ENCODE data around the gene SFTPB. TPM values are rescaled to one million over a fixed set of nuclear protein-coding genes. Genes with fewer than 3 reads are reported as not detected.
"Not testable (repeated sequence)": the region's sequence is repeated elsewhere in the genome, so short reads cannot be mapped to it uniquely, and the experiment has no call there.

The SFTPB gene
- total RNA-seq, 2 donors from 2014 or later = not detected

GRCh38 chr2:85651097-85651496, 16.9 kb downstream of the SFTPB start:
- DNase-seq (ENCODE audit: low spot score in 2 of 2) (no peak), ATAC-seq (no peak)
- Mint-ChIP-seq H3K9me3 (no peaks in the 10 kb centered on the region), H3K27ac (peak overlapping the region in 1 of 2 donors; percentile 68), H3K36me3 (peaks cover 12 to 15% of the 10 kb centered on the region in 2 donors)

- H3K36me3 Mint-ChIP-seq = peaks cover 12 to 15% of the 10 kb centered on the region in 2 donors
- ATAC-seq (no peak), DNase-seq (ENCODE audit: low spot score in 2 of 2) (no peak)
- H3K27ac Mint-ChIP-seq = no peak overlapping the region
- no peaks in the 10 kb centered on the region for H3K9me3 Mint-ChIP-seq
Measured at GRCh38 chr2:85650456-85650855, 17.5 kb downstream of the SFTPB start.

GRCh38 chr2:85649201-85650190, 18.5 kb downstream of the SFTPB start:
- Mint-ChIP-seq H3K27ac (peak overlapping the region in 1 of 2 donors; percentile 24), H3K36me3 (peaks cover 12 to 15% of the 10 kb centered on the region in 2 donors), H3K9me3 (no peaks in the 10 kb centered on the region)
- no peak for DNase-seq (ENCODE audit: low spot score in 2 of 2)
- ATAC-seq = no peak

GRCh38 chr2:85648619-85649018, 19.4 kb downstream of the SFTPB start:
- Mint-ChIP-seq H3K9me3 (no peaks in the 10 kb centered on the region), H3K36me3 (peaks cover 12 to 15% of the 10 kb centered on the region in 2 donors), H3K27ac (peak overlapping the region; percentile 29 to 62)
- peak in 1 of 2 donors; percentile 22 for DNase-seq (ENCODE audit: low spot score in 2 of 2)
- peak in 1 of 2 donors; percentile 54 for ATAC-seq

- Mint-ChIP-seq H3K27ac (peak overlapping the region; percentile 29 to 56), H3K9me3 (no peaks in the 10 kb centered on the region), H3K36me3 (peaks cover 12 to 15% of the 10 kb centered on the region in 2 donors)
- DNase-seq (ENCODE audit: low spot score in 2 of 2) (no peak), ATAC-seq (no peak)
Measured at GRCh38 chr2:85647823-85648526, 20.0 kb downstream of the SFTPB start.

GRCh38 chr2:85646166-85646565, 21.8 kb downstream of the SFTPB start:
- Mint-ChIP-seq H3K27ac (no peak overlapping the region), H3K36me3 (peaks cover 22 to 33% of the 10 kb centered on the region in 2 donors), H3K9me3 (no peaks in the 10 kb centered on the region)
- DNase-seq (ENCODE audit: low spot score in 2 of 2) (no peak), ATAC-seq (no peak)

- Mint-ChIP-seq H3K9me3 (no peaks in the 10 kb centered on the region), H3K27ac (no peak overlapping the region), H3K36me3 (peaks cover 22 to 38% of the 10 kb centered on the region in 2 donors)
- ATAC-seq (no peak), DNase-seq (ENCODE audit: low spot score in 2 of 2) (no peak)
Measured at GRCh38 chr2:85644909-85645308, 23.1 kb downstream of the SFTPB start.

- ATAC-seq (peak; percentile 64 to 65), DNase-seq (ENCODE audit: low spot score in 2 of 2) (no peak)
- Mint-ChIP-seq H3K36me3 (peaks cover 11 to 24% of the 10 kb centered on the region in 2 donors), H3K27ac (peak overlapping the region; percentile 63 to 93), H3K9me3 (no peaks in the 10 kb centered on the region)
Measured at GRCh38 chr2:85642725-85643124, 25.3 kb downstream of the SFTPB start.

- no peak for ATAC-seq
- H3K27ac Mint-ChIP-seq = peak overlapping the region; percentile 51 to 54
- peaks cover 9 to 10% of the 10 kb centered on the region in 2 donors for H3K36me3 Mint-ChIP-seq
- no peaks in the 10 kb centered on the region for H3K9me3 Mint-ChIP-seq
- no peak for DNase-seq (ENCODE audit: low spot score in 2 of 2)
Measured at GRCh38 chr2:85635636-85636035, 32.4 kb downstream of the SFTPB start.

- Mint-ChIP-seq H3K27ac (peak overlapping the region in 1 of 2 donors; percentile 54), H3K9me3 (no peaks in the 10 kb centered on the region), H3K36me3 (peaks cover 9 to 10% of the 10 kb centered on the region in 2 donors)
- ATAC-seq (no peak), DNase-seq (ENCODE audit: low spot score in 2 of 2) (no peak)
Measured at GRCh38 chr2:85635011-85635410, 33.0 kb downstream of the SFTPB start.

- H3K36me3 Mint-ChIP-seq = peaks cover 10 to 16% of the 10 kb centered on the region in 2 donors
- H3K27ac Mint-ChIP-seq = peak overlapping the region in 1 of 2 donors; percentile 2
Measured at GRCh38 chr2:85631316-85631715, 36.7 kb downstream of the SFTPB start.

GRCh38 chr2:85628658-85629057, 39.3 kb downstream of the SFTPB start:
- H3K27ac Mint-ChIP-seq = peak overlapping the region; percentile 61 to 76

More at GRCh38 chr2:85631316-85631715, 36.7 kb downstream of the SFTPB start:
- no peak for ATAC-seq
- H3K9me3 Mint-ChIP-seq = no peaks in the 10 kb centered on the region
- no peak for DNase-seq (ENCODE audit: low spot score in 2 of 2)

GRCh38 chr2:85623991-85624390, 44.0 kb downstream of the SFTPB start:
- peaks cover 4 to 26% of the 10 kb centered on the region in 2 donors for H3K36me3 Mint-ChIP-seq
- DNase-seq (ENCODE audit: low spot score in 2 of 2) (no peak), ATAC-seq (no peak)
- H3K9me3 Mint-ChIP-seq = no peaks in the 10 kb centered on the region
- peak overlapping the region; percentile 36 to 51 for H3K27ac Mint-ChIP-seq

More at GRCh38 chr2:85628658-85629057, 39.3 kb downstream of the SFTPB start:
- no peak for DNase-seq (ENCODE audit: low spot score in 2 of 2)
- H3K36me3 Mint-ChIP-seq = peaks cover 7 to 33% of the 10 kb centered on the region in 2 donors
- ATAC-seq = peak; percentile 47 to 75
- H3K9me3 Mint-ChIP-seq = no peaks in the 10 kb centered on the region

- DNase-seq (ENCODE audit: low spot score in 2 of 2) = no peak
- H3K9me3 Mint-ChIP-seq = no peaks in the 10 kb centered on the region
- ATAC-seq = no peak
- H3K27ac Mint-ChIP-seq = no peak overlapping the region
- peaks cover 10 to 26% of the 10 kb centered on the region in 2 donors for H3K36me3 Mint-ChIP-seq
Measured at GRCh38 chr2:85621338-85621737, 46.7 kb downstream of the SFTPB start.

- Mint-ChIP-seq H3K27ac (no peak overlapping the region), H3K9me3 (no peaks in the 10 kb centered on the region), H3K36me3 (peaks cover 16 to 24% of the 10 kb centered on the region in 2 donors)
- DNase-seq (ENCODE audit: low spot score in 2 of 2) (no peak), ATAC-seq (no peak)
Measured at GRCh38 chr2:85619617-85620016, 48.4 kb downstream of the SFTPB start.

- not testable (repeated sequence) for DNase-seq (ENCODE audit: low spot score in 2 of 2); ATAC-seq; H3K9me3 Mint-ChIP-seq
- peak overlapping the region; percentile 15 to 93 for H3K27ac Mint-ChIP-seq
- peaks cover 11 to 12% of the 10 kb centered on the region in 2 donors for H3K36me3 Mint-ChIP-seq
Measured at GRCh38 chr2:85617723-85618122, 50.3 kb downstream of the SFTPB start.

- Mint-ChIP-seq H3K9me3 (no peaks in the 10 kb centered on the region), H3K27ac (peak overlapping the region in 1 of 2 donors; percentile 93), H3K36me3 (peaks cover 17 to 18% of the 10 kb centered on the region in 2 donors)
- ATAC-seq = no peak
- no peak for DNase-seq (ENCODE audit: low spot score in 2 of 2)
Measured at GRCh38 chr2:85615413-85615728, 52.6 kb downstream of the SFTPB start.

Measured in activated naive CD4-positive, alpha-beta T cell treated with anti-CD3 and anti-CD28 coated beads, Interleukin-2, amount 50 U/mL, for 72 hours (primary cell).